HG03575 (cell line): ENCODE results near the gene TBC1D22A.

ENCODE experiments used
- ATAC-seq: cut with Tn5 transposase; IDR thresholded peaks from one replicate; pipeline ENCODE4 v1.9.1; 2021; ENCODE audit not compliant: unreplicated experiment, insufficient number of reproducible peaks, low FRiP score; ENCODE audit errors: extremely low read depth

The TBC1D22A gene

GRCh38 chr22:47001288-47001687 is 238.8 kb downstream of the TBC1D22A start:
- ATAC-seq: no peak

GRCh38 chr22:47002692-47003091 is 240.2 kb downstream of the TBC1D22A start:
- ATAC-seq: no peak

GRCh38 chr22:47005506-47006408 is 243.3 kb downstream of the TBC1D22A start:
- ATAC-seq: no peak

GRCh38 chr22:47006433-47006832 is 244.0 kb downstream of the TBC1D22A start:
- no peak for ATAC-seq

GRCh38 chr22:47006869-47007268 is 244.4 kb downstream of the TBC1D22A start:
- no peak for ATAC-seq

GRCh38 chr22:47007496-47007895 is 245.0 kb downstream of the TBC1D22A start:
- no peak for ATAC-seq

GRCh38 chr22:47008208-47008885 is 245.9 kb downstream of the TBC1D22A start:
- no peak for ATAC-seq

- ATAC-seq: no peak
These were observed 247.1 kb downstream of the TBC1D22A start for GRCh38 chr22:47009304-47010101.

- ATAC-seq: no peak
These were observed 247.8 kb downstream of the TBC1D22A start for GRCh38 chr22:47010211-47010610.

GRCh38 chr22:47011131-47011858 is 248.8 kb downstream of the TBC1D22A start:
- ATAC-seq: no peak

GRCh38 chr22:47011859-47012258 is 249.4 kb downstream of the TBC1D22A start:
- no peak for ATAC-seq

- no peak for ATAC-seq
These were observed 250.3 kb downstream of the TBC1D22A start for GRCh38 chr22:47012589-47013370.

- ATAC-seq: no peak
These were observed 251.6 kb downstream of the TBC1D22A start for GRCh38 chr22:47013861-47014635.

- ATAC-seq: no peak
These were observed 252.3 kb downstream of the TBC1D22A start for GRCh38 chr22:47014636-47015345.

GRCh38 chr22:47015589-47016178 is 253.2 kb downstream of the TBC1D22A start:
- no peak for ATAC-seq

- ATAC-seq: no peak
These were observed 254.2 kb downstream of the TBC1D22A start for GRCh38 chr22:47016631-47017030.

GRCh38 chr22:47017245-47017644 is 254.8 kb downstream of the TBC1D22A start:
- ATAC-seq: no peak
